GM21528 (cell line): Measurements from ENCODE around the gene GJB4.
"Not testable (repeated sequence)": the region's sequence is repeated elsewhere in the genome, so short reads cannot be mapped to it uniquely, and the experiment has no call there.

Experiments used
- ATAC-seq: cut with Tn5 transposase; IDR thresholded peaks from one replicate; pipeline ENCODE4 v1.9.1; 2021; ENCODE audit warnings: mild to moderate bottlenecking, moderate library complexity; ENCODE audit not compliant: unreplicated experiment, low FRiP score

GJB4 gene

DNA sequence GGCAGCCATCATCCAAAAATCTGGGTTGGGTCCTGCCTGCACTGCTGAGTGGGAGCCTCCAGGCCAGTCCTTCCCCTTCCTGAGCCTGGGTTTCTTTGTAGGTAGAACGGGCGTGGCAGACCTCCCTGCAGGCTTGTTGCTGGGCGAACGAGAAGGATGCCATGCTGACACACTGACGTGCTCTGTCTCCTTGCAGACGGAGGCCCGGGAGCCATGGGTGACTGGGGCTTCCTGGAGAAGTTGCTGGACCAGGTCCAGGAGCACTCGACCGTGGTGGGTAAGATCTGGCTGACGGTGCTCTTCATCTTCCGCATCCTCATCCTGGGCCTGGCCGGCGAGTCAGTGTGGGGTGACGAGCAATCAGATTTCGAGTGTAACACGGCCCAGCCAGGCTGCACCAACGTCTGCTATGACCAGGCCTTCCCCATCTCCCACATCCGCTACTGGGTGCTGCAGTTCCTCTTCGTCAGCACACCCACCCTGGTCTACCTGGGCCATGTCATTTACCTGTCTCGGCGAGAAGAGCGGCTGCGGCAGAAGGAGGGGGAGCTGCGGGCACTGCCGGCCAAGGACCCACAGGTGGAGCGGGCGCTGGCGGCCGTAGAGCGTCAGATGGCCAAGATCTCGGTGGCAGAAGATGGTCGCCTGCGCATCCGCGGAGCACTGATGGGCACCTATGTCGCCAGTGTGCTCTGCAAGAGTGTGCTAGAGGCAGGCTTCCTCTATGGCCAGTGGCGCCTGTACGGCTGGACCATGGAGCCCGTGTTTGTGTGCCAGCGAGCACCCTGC is 34.7 kb downstream of the GJB4 start:
- no peak for ATAC-seq

DNA sequence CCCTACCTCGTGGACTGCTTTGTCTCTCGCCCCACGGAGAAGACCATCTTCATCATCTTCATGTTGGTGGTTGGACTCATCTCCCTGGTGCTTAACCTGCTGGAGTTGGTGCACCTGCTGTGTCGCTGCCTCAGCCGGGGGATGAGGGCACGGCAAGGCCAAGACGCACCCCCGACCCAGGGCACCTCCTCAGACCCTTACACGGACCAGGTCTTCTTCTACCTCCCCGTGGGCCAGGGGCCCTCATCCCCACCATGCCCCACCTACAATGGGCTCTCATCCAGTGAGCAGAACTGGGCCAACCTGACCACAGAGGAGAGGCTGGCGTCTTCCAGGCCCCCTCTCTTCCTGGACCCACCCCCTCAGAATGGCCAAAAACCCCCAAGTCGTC is 35.2 kb downstream of the GJB4 start:
- ATAC-seq = no peak

DNA sequence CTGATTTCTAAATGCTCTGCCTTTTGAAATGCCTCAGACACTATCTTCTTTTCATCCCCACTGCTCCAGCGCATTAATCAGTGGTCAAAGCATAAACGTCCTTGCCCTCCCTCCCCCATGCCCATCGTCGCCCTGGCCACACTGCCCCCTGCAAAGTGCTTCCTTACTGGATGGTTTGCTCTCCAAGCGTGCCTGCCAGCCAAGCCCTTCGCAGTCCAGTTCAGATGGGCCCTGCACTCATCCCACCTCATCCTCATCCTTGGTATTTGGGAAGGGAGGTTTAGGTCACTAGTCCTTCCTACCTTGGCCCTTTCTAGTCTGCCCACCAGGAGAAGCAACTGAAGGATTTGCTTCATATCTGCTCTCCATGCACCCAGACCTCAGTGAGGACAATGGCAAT is 36.4 kb downstream of the GJB4 start:
- ATAC-seq = no peak

DNA sequence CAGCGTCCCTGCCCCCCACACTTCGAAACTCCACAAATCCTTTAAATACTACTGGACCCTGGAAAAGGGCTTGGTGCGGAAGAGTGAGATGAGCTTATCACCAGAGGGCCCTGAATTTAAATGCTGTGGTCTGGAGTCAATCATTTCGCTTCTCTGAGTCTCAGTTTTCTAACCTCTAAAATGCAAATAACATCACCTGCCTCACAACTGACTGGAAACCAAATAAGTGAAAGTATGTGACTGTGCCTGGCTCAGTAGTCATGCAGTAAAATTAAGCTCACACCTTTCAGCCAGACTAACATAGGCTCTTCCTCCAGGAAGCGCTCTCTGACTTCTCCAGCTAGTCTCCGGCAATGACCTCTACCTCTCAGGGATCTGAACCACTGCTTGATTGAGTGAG is 37.5 kb downstream of the GJB4 start:
- peak; percentile 80 for ATAC-seq

DNA sequence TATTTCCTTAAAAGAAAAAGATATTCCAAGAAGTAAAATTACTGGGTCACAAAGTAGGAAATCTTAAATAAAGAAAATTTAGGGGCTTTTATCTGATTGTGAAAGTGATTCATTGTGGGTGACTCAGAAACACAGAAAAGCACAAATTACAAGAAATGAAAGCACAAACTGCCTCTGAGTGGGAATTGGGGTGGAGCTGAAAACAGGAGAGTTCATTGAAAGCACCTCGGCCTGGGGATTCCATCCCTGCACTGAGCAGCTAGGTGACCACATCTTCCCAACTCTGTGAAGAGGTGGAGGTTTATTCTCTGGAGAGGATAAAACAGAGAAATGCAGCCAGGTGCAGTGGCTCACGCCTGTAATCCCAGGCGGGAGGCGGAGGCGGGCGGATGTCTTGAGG is 40.7 kb downstream of the GJB4 start:
- ATAC-seq = no peak

DNA sequence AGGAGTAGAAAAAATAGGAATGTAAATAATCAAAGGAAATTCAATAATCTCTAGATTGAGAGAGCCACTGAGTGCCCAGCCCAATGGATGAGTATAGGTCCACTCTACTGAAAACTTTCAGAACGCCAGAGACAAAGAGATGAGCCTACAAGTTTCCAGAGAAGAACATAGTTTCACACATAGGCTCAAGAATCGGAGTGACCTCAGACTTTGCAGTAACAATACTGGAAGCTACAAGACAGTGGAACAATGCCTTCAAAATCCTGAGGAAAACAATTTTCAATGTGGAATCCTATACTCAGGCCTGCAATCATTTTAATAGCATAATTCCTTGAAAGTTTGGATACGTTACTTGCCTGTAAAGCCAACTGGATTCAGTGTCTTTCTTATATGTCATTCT is 44.2 kb downstream of the GJB4 start:
- no peak for ATAC-seq

DNA sequence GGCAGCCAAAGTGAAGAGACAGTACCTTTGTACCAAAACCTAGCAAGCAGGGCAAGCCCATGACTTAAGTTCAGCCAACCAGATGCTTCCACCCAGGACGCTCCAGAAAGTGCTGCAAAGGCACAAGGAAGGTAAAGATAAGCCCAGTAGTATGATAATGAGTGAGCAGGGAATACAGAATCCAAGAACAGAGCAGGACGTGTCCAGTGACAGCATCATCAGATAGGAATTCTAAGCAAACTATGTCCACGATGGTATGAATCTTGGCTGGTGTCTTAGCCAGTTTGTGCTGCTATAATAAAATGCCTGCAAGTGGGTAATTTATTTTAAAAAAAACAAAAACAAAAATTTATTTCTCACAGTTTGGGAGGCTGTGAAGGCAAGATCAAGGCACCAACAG is 46.9 kb downstream of the GJB4 start:
- ATAC-seq = no peak

DNA sequence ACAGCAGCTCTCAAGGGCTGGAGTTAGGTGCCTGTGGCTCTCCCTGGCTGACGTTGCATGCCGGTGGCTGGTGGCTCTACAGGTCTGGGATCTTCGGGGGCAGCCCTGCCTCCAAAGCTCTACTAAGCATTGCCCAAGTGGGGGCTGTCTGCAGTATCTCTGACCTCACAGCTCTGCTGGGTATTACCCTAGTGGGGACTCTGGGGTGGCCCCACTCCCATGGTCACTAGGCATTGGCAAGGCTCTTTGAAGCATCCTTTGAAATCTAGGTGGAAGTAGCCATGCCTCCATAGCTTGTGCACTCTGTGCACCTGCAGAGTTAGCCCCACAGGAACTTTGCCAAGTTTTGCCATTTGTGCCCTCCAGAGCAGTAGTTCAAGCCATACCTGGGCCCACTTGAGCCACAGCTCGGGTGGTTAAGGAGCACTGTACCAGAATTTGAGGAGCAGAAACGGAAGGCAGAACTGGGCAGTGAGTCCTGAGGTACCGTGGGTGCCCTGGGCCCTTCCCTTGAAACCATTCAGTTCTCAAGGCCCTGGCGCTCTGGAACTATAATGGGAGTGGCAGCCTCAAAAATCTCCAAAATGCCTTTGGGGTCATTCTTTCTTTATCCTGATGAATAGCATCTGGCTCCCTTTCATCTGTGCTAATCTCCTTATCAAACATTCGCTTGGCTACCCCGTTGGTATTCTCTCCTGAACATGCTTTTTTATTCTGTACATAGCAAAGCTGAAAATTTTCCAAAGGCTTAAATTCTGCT is 48.7 kb downstream of the GJB4 start:
- ATAC-seq = no peak

DNA sequence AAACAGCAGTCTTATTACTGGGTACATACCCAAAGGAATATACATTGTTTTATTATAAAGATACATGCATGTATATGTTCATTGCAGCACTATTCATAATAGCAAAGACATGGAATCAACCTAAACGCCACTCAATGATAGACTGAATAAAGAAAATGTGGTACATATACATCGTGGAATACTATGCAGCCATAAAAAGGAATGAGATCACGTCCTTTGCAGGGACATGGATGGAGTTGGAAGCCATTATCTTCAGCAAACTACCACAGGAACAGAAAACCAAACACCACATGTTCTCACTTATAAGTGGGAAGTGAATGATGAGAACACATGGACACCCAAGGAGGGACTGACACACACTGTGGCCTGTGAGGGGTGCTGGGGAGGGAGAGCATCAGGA is 51.2 kb downstream of the GJB4 start:
- ATAC-seq = not testable (repeated sequence)
